ENCODE measurements around the gene PAK5. TPM values are rescaled to one million over a fixed set of nuclear protein-coding genes. Genes with fewer than 3 reads are reported as not detected.

Gene PAK5
- total RNA-seq, 1 donor from 2014 or later: under 0.01 TPM

- DNase-seq (ENCODE audit: low read depth in 2 of 2): no peak
These were observed 339.6 kb downstream of the PAK5 start for GRCh38 chr20:9499126-9499899.

GRCh38 chr20:9498322-9498721, 340.6 kb downstream of the PAK5 start:
- DNase-seq (ENCODE audit: low read depth in 2 of 2): no peak

- no peak for DNase-seq (ENCODE audit: low read depth in 2 of 2)
These were observed 342.7 kb downstream of the PAK5 start for GRCh38 chr20:9496155-9496554.

- no peak for DNase-seq (ENCODE audit: low read depth in 2 of 2)
These were observed 343.2 kb downstream of the PAK5 start for GRCh38 chr20:9495701-9496100.

GRCh38 chr20:9493803-9494202, 345.1 kb downstream of the PAK5 start:
- DNase-seq (ENCODE audit: low read depth in 2 of 2): no peak

GRCh38 chr20:9492067-9492466, 346.8 kb downstream of the PAK5 start:
- DNase-seq (ENCODE audit: low read depth in 2 of 2): no peak

GRCh38 chr20:9491324-9491723, 347.6 kb downstream of the PAK5 start:
- no peak for DNase-seq (ENCODE audit: low read depth in 2 of 2)

- no peak for DNase-seq (ENCODE audit: low read depth in 2 of 2)
These were observed 348.2 kb downstream of the PAK5 start for GRCh38 chr20:9490631-9491030.

- no peak for DNase-seq (ENCODE audit: low read depth in 2 of 2)
These were observed 348.7 kb downstream of the PAK5 start for GRCh38 chr20:9490161-9490560.

- no peak for DNase-seq (ENCODE audit: low read depth in 2 of 2)
These were observed 350.8 kb downstream of the PAK5 start for GRCh38 chr20:9488063-9488462.

Other genes with a start within 250 kb of the PAK5 start
- 0.76 and 1.2 TPM in 2 replicates for gene ANKEF1, start 195.9 kb upstream of the PAK5 start, total RNA-seq

Measured in dermis microvascular lymphatic vessel endothelial cell (primary cell).